Lower lobe of right lung (tissue), 2 donors: ENCODE results near the gene RAPGEF5. TPM values are rescaled to one million over a fixed set of nuclear protein-coding genes. Genes with fewer than 3 reads are reported as not detected.
"Not testable (repeated sequence)": the region's sequence is repeated elsewhere in the genome, so short reads cannot be mapped to it uniquely, and the experiment has no call there.

Source experiments
- ATAC-seq, 2 donors: fragments of 200-7000 bp; cut with Tn5 transposase; one replicate each; pipeline ENCODE4 v1.9.1; 2020 to 2022; ENCODE audit warnings: mild to moderate bottlenecking in 2 of 2, moderate library complexity in 2 of 2
- DNase-seq: peaks from one replicate; pipeline ENCODE4 v3.0.0-alpha.2; 2020
- H3K27ac ChIP-seq: fragments of 200-600 bp; one replicate; pipeline ENCODE4 v1.8.0; 2022
- H3K27me3 ChIP-seq: fragments of 200-600 bp; one replicate; pipeline ENCODE4 v1.8.0; 2022; ENCODE audit warnings: low read depth
- H3K36me3 ChIP-seq: fragments of 200-600 bp; one replicate; pipeline ENCODE4 v1.8.0; 2022; ENCODE audit warnings: mild to moderate bottlenecking
- H3K4me1 ChIP-seq: fragments of 200-600 bp; one replicate; pipeline ENCODE4 v1.8.0; 2022
- H3K4me3 ChIP-seq: fragments of 200-600 bp; one replicate; pipeline ENCODE4 v1.8.0; 2022; ENCODE audit warnings: mild to moderate bottlenecking
- H3K9me3 ChIP-seq: fragments of 200-600 bp; one replicate; pipeline ENCODE4 v1.8.0; 2022
- CTCF ChIP-seq: fragments of 200-600 bp; IDR thresholded peaks from one replicate; pipeline ENCODE4 v1.8.0; 2022; ENCODE audit warnings: antibody characterized with exemption, mild to moderate bottlenecking
- intact Hi-C: fragments of 100-400 bp; cut with DNase I; formaldehyde crosslinking; loops from one replicate; pipeline ENCODE4 v1.11.0; 2022
- total RNA-seq: library from RNA; stranded (reverse); fragmentation: NEBNext Ultra II Directional; extraction: Animal tissue kit (Norgen Biotek cat#: 25700); gene quantifications from one replicate; pipeline ENCODE4 v1.2.1, GENCODE V29; 2021
- donor health status: DM: no; HTN: yes; CAD: no; lungs with severe emphysema.

RAPGEF5 gene
- total RNA-seq, 1 donor from 2014 or later = 85.1 TPM

DNA sequence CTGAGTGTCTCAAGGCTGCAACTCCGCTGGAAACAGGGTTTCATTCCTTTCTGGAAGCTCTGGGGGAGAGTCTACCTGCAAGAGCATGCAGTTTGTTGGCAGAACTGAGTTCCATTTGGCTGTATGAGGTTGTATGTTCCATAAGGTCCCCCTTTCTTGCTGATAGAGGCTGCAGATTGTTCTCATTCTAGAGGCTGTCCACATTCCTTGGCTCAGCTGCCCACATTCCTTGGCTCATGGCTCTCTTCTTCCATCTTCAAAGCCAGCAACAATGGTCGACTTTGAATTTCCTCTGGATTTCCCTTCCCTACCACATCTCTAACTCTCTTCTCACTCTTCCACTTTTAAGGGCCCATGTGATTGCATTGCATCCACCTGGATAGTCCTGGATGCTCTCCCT is 264.0 kb downstream of the RAPGEF5 start:
- H3K9me3 ChIP-seq = no peaks in the 10 kb centered on the region
- H3K27ac ChIP-seq = no peak overlapping the region
- H3K27me3 ChIP-seq = no peaks in the 10 kb centered on the region
- no peaks in the 10 kb centered on the region for H3K36me3 ChIP-seq
- H3K4me3 ChIP-seq = no peak overlapping the region
- no peak for TF ChIP-seq CTCF
- ATAC-seq (no peak), DNase-seq (no peak)
- intact Hi-C loops = no loop called here
- peaks cover 13% of the 10 kb centered on the region for H3K4me1 ChIP-seq

GRCh38 chr7:22090958-22091525 is 265.9 kb downstream of the RAPGEF5 start:
- H3K9me3 ChIP-seq, H3K36me3 ChIP-seq, ATAC-seq, H3K4me3 ChIP-seq, H3K27ac ChIP-seq, intact Hi-C loops, H3K27me3 ChIP-seq, DNase-seq: not testable (repeated sequence)
- peaks cover 13% of the 10 kb centered on the region for H3K4me1 ChIP-seq

DNA sequence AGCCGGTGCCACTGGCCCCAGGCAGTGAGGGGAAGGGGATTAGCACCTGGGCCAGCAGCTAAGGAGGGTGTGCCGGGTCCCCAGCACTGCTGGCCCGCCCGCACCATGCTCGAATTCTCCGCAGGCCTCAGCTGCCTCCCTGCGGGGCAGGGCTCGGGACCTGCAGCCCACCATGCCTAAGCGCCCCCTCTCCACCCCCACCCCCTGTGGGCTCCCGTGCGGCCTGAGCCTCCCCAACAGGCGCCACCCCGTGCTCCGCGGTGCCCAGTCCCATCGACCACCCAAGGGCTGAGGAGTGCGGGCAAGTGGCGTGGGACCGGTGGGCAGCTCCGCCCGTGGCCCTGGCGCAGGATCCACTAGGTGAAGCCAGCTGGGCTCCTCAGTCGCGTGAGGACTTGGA is 266.4 kb downstream of the RAPGEF5 start:
- H3K4me3 ChIP-seq = no peak overlapping the region
- peaks cover 13% of the 10 kb centered on the region for H3K4me1 ChIP-seq
- ATAC-seq (no peak), DNase-seq (no peak)
- H3K27me3 ChIP-seq = no peaks in the 10 kb centered on the region
- H3K9me3 ChIP-seq = no peaks in the 10 kb centered on the region
- no peak overlapping the region for H3K27ac ChIP-seq
- H3K36me3 ChIP-seq = no peaks in the 10 kb centered on the region
- TF ChIP-seq CTCF = no peak
- intact Hi-C loops = no loop called here

DNA sequence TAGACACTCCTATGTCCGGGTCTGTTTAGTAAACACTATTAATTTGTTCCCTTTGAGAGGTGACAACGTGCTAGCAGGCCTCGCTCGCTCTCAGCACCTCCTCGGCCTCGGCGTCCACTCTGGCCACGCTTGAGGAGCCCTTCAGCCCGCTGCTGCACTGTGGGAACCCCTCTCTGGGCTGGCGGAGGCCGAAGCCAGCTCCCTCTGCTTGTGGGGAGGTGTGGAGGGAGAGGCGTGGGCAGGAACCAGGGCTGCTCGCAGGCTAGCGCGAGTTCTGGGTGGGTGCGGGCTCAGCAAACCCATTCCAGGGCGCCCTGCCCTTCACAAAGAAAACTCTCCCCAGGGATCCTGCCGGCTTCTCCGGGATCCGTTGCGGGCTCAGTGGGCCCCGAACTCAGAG is 266.8 kb downstream of the RAPGEF5 start:
- Histone ChIP-seq H3K36me3 (no peaks in the 10 kb centered on the region), H3K4me1 (peaks cover 13% of the 10 kb centered on the region), H3K27me3 (no peaks in the 10 kb centered on the region), H3K4me3 (no peak overlapping the region), H3K27ac (no peak overlapping the region), H3K9me3 (no peaks in the 10 kb centered on the region)
- intact Hi-C loops = no loop called here
- TF ChIP-seq CTCF = no peak
- no peak for DNase-seq
- no peak for ATAC-seq

GRCh38 chr7:22088827-22089226 is 268.1 kb downstream of the RAPGEF5 start:
- DNase-seq (no peak), ATAC-seq (no peak)
- Histone ChIP-seq H3K36me3 (no peaks in the 10 kb centered on the region), H3K27ac (no peak overlapping the region), H3K27me3 (no peaks in the 10 kb centered on the region), H3K9me3 (no peaks in the 10 kb centered on the region), H3K4me1 (peaks cover 15% of the 10 kb centered on the region), H3K4me3 (no peak overlapping the region)
- TF ChIP-seq CTCF = no peak
- intact Hi-C loops = no loop called here

DNA sequence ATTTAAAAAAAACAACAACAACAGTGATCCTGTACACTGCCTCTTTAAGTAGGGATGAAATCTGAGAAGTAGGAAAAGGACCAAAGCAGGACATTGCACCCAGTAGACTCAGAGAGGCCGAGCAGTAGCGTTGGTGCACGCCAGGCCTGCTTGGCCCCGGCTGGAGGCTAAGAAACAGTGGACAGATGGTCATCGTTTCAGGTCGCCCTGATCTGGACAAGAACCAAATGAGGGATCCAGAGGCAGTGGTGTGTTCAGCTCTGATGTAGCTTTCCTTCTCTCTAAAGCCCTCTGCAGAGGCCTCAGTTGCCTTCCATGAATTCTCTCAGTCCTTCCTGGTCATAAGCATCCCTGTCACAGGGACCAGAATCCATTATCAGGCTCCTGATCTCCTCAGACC is 269.1 kb downstream of the RAPGEF5 start:
- DNase-seq (no peak), ATAC-seq (no peak)
- Histone ChIP-seq H3K27me3 (no peaks in the 10 kb centered on the region), H3K4me1 (peaks cover 14% of the 10 kb centered on the region), H3K4me3 (no peak overlapping the region), H3K27ac (no peak overlapping the region), H3K9me3 (no peaks in the 10 kb centered on the region), H3K36me3 (no peaks in the 10 kb centered on the region)
- intact Hi-C loops = no loop called here
- TF ChIP-seq CTCF = no peak
